Stimulated activated CD8-positive, alpha-beta memory T cell treated with anti-CD3 and anti-CD28 coated beads, Interleukin-12 subunit alpha, Interleukin-12 subunit beta, amount 100 ng/mL, for 1 hour (primary cell): Measurements from ENCODE around the gene FAF1.
"Not testable (repeated sequence)": the region's sequence is repeated elsewhere in the genome, so short reads cannot be mapped to it uniquely, and the experiment has no call there.

Experiments
- DNase-seq: peaks from one replicate; pipeline ENCODE4 v3.0.0-alpha.2; 2020; ENCODE audit warnings: low read depth

Gene FAF1

GRCh38 chr1:50553921-50554320 is 406.1 kb downstream of the FAF1 start:
- no peak for DNase-seq

GRCh38 chr1:50548243-50548642 is 411.8 kb downstream of the FAF1 start:
- DNase-seq, result no peak

- no peak for DNase-seq
Observed at GRCh38 chr1:50542362-50542761, 417.7 kb downstream of the FAF1 start.

- no peak for DNase-seq
Observed at GRCh38 chr1:50538476-50538875, 421.6 kb downstream of the FAF1 start.

- DNase-seq, result no peak
Observed at GRCh38 chr1:50531601-50532000, 428.5 kb downstream of the FAF1 start.

- no peak for DNase-seq
Observed at GRCh38 chr1:50531027-50531426, 429.0 kb downstream of the FAF1 start.

GRCh38 chr1:50529510-50529909 is 430.6 kb downstream of the FAF1 start:
- no peak for DNase-seq

- DNase-seq, result not testable (repeated sequence)
Observed at GRCh38 chr1:50527987-50528320, 432.1 kb downstream of the FAF1 start.

GRCh38 chr1:50527249-50527986 is 432.6 kb downstream of the FAF1 start:
- DNase-seq, result no peak

GRCh38 chr1:50526431-50526830 is 433.6 kb downstream of the FAF1 start:
- DNase-seq, result no peak

- no peak for DNase-seq
Observed at GRCh38 chr1:50523548-50523947, 436.5 kb downstream of the FAF1 start.

GRCh38 chr1:50522691-50523342 is 437.2 kb downstream of the FAF1 start:
- DNase-seq, result no peak

GRCh38 chr1:50521703-50522102 is 438.4 kb downstream of the FAF1 start:
- DNase-seq, result no peak

- DNase-seq, result no peak
Observed at GRCh38 chr1:50517488-50517887, 442.6 kb downstream of the FAF1 start.

GRCh38 chr1:50516056-50516455 is 444.0 kb downstream of the FAF1 start:
- DNase-seq, result no peak

- no peak for DNase-seq
Observed at GRCh38 chr1:50508040-50508586, 452.0 kb downstream of the FAF1 start.

- no peak for DNase-seq
Observed at GRCh38 chr1:50505427-50505826, 454.6 kb downstream of the FAF1 start.

GRCh38 chr1:50503515-50503914 is 456.6 kb downstream of the FAF1 start:
- no peak for DNase-seq

GRCh38 chr1:50502147-50502546 is 457.9 kb downstream of the FAF1 start:
- no peak for DNase-seq

- no peak for DNase-seq
Observed at GRCh38 chr1:50497007-50497406, 463.1 kb downstream of the FAF1 start.

- no peak for DNase-seq
Observed at GRCh38 chr1:50493710-50494109, 466.4 kb downstream of the FAF1 start.

GRCh38 chr1:50492142-50492541 is 467.9 kb downstream of the FAF1 start:
- no peak for DNase-seq

GRCh38 chr1:50491142-50491541 is 468.9 kb downstream of the FAF1 start:
- DNase-seq, result no peak

GRCh38 chr1:50490640-50491039 is 469.4 kb downstream of the FAF1 start:
- DNase-seq, result no peak
